ENCODE results near the gene SYNPR. TPM values are rescaled to one million over a fixed set of nuclear protein-coding genes. Genes with fewer than 3 reads are reported as not detected.

The SYNPR gene
- total RNA-seq, 4 donors from 2014 or later = not detected

- Histone ChIP-seq H3K36me3 (no peaks in the 10 kb centered on the region), H3K27me3 (no peaks in the 10 kb centered on the region), H3K4me1 (peaks cover 0 to 4% (median 0%) of the 10 kb centered on the region in 4 donors), H3K27ac (no peak overlapping the region), H3K9me3 (no peaks in the 10 kb centered on the region), H3K4me3 (no peak overlapping the region)
- TF ChIP-seq CTCF (IDR thresholded peaks at IDR 0.05) = no peak
- TF ChIP-seq EP300 (IDR thresholded peaks at IDR 0.05) = no peak
- TF ChIP-seq POLR2A (IDR thresholded peaks at IDR 0.05) = no peak
- WGBS, 2 donors = 62 to 82% methylated on average over 5 of the region's 5 CpGs
- no peak for DNase-seq (ENCODE audit: low spot score in 2 of 2)
Measured at GRCh38 chr3:63654931-63655330, 376.8 kb downstream of the SYNPR start.

- WGBS, 2 donors = 59 to 60% methylated on average over 4 of the region's 4 CpGs
- no peak for TF ChIP-seq EP300 (IDR thresholded peaks at IDR 0.05)
- TF ChIP-seq POLR2A (IDR thresholded peaks at IDR 0.05) = no peak
- no peak for TF ChIP-seq CTCF (IDR thresholded peaks at IDR 0.05)
- no peak for DNase-seq (ENCODE audit: low spot score in 2 of 2)
- Histone ChIP-seq H3K4me3 (no peak overlapping the region), H3K9me3 (no peaks in the 10 kb centered on the region), H3K27ac (no peak overlapping the region), H3K4me1 (peaks cover 0 to 4% (median 0%) of the 10 kb centered on the region in 4 donors), H3K36me3 (no peaks in the 10 kb centered on the region), H3K27me3 (no peaks in the 10 kb centered on the region)
Measured at GRCh38 chr3:63655519-63655918, 377.4 kb downstream of the SYNPR start.

GRCh38 chr3:63656786-63657185 lies 378.7 kb downstream of the SYNPR start:
- Histone ChIP-seq H3K4me3 (no peak overlapping the region), H3K36me3 (no peaks in the 10 kb centered on the region), H3K27ac (no peak overlapping the region), H3K27me3 (no peaks in the 10 kb centered on the region), H3K9me3 (no peaks in the 10 kb centered on the region), H3K4me1 (peaks cover 0 to 4% (median 0%) of the 10 kb centered on the region in 4 donors)
- DNase-seq (ENCODE audit: low spot score in 2 of 2) = no peak
- WGBS, 2 donors = 66 to 71% methylated on average over 6 of the region's 6 CpGs
- TF ChIP-seq EP300 (IDR thresholded peaks at IDR 0.05) = no peak
- no peak for TF ChIP-seq CTCF (IDR thresholded peaks at IDR 0.05)
- TF ChIP-seq POLR2A (IDR thresholded peaks at IDR 0.05) = no peak

- H3K4me3 ChIP-seq = no peak overlapping the region
- no peaks in the 10 kb centered on the region for H3K9me3 ChIP-seq
- H3K27ac ChIP-seq = no peak overlapping the region
- no peaks in the 10 kb centered on the region for H3K27me3 ChIP-seq
- H3K4me1 ChIP-seq = peaks cover 0 to 4% (median 0%) of the 10 kb centered on the region in 4 donors
- WGBS, 2 donors = 56 to 58% methylated on average over 1 of the region's 1 CpG
- no peaks in the 10 kb centered on the region for H3K36me3 ChIP-seq
- DNase-seq (ENCODE audit: low spot score in 2 of 2) = no peak
- no peak for TF ChIP-seq EP300 (IDR thresholded peaks at IDR 0.05)
- TF ChIP-seq CTCF (IDR thresholded peaks at IDR 0.05) = no peak
- no peak for TF ChIP-seq POLR2A (IDR thresholded peaks at IDR 0.05)
Measured at GRCh38 chr3:63661242-63661641, 383.1 kb downstream of the SYNPR start.

- DNase-seq (ENCODE audit: low spot score in 2 of 2) = no peak
- H3K27ac ChIP-seq = no peak overlapping the region
- WGBS, 2 donors = 75 to 86% methylated on average over 4 of the region's 4 CpGs
- H3K36me3 ChIP-seq = no peaks in the 10 kb centered on the region
- H3K27me3 ChIP-seq = no peaks in the 10 kb centered on the region
- no peaks in the 10 kb centered on the region for H3K9me3 ChIP-seq
- peaks cover 0 to 4% (median 0%) of the 10 kb centered on the region in 4 donors for H3K4me1 ChIP-seq
- TF ChIP-seq CTCF (IDR thresholded peaks at IDR 0.05) = no peak
- TF ChIP-seq EP300 (IDR thresholded peaks at IDR 0.05) = no peak
- no peak for TF ChIP-seq POLR2A (IDR thresholded peaks at IDR 0.05)
- H3K4me3 ChIP-seq = no peak overlapping the region
Measured at GRCh38 chr3:63662011-63662410, 383.9 kb downstream of the SYNPR start.
